Spinal cord (tissue), 10 donors: ENCODE data around the gene CAVIN4. TPM values are rescaled to one million over a fixed set of nuclear protein-coding genes. Genes with fewer than 3 reads are reported as not detected.

Source experiments
- DNase-seq, 6 donors: peaks; one replicate each; pipeline versions ENCODE4 v3.0.0 to v3.0.0-alpha.2; 2013 to 2015; ENCODE audit warnings: low spot score in 6 of 6, low read depth in 4 of 6
- H3K27ac ChIP-seq: one replicate; pipeline ENCODE4 v1.5.1; 2013; ENCODE audit warnings: low read depth, low read length, control low read depth
- H3K27me3 ChIP-seq: one replicate; pipeline ENCODE4 v1.6.1; 2013; ENCODE audit warnings: low read length; ENCODE audit not compliant: control insufficient read depth, insufficient read depth
- H3K36me3 ChIP-seq: one replicate; pipeline ENCODE4 v1.6.1; 2013; ENCODE audit warnings: low read length; ENCODE audit not compliant: control insufficient read depth, insufficient read depth
- H3K4me1 ChIP-seq: one replicate; pipeline ENCODE4 v1.6.1; 2013; ENCODE audit warnings: low read length; ENCODE audit not compliant: control insufficient read depth, insufficient read depth
- H3K4me3 ChIP-seq: one replicate; pipeline ENCODE4 v1.5.1; 2013; ENCODE audit warnings: low read depth, low read length, control low read depth
- H3K9me3 ChIP-seq: one replicate; pipeline ENCODE4 v1.6.1; 2013; ENCODE audit warnings: low read length; ENCODE audit not compliant: control insufficient read depth, insufficient read depth
- WGBS: methylation state at CpG from one replicate; pipeline ENCODE4 v1.1.5; 2013; ENCODE audit warnings: missing lambda C conversion rate; ENCODE audit not compliant: insufficient coverage; 5-methylcytosine and 5-hydroxymethylcytosine counted together
- polyA plus RNA-seq, 2 donors: library from polyadenylated mRNA; unstranded; fragments of 120-200 nt; gene quantifications; one replicate each; pipeline ENCODE4 v1.2.1, GENCODE V29; 2013; ENCODE audit not compliant: insufficient read length in 2 of 2
- total RNA-seq, 2 donors: library from RNA; depleted of rRNA in 1 of 2; stranded (reverse); fragments of 120-200 nt in 1 of 2; fragments of >200 nt in 1 of 2; gene quantifications; one replicate each; pipeline versions ENCODE4 v1.2.3 to v1.2.4, GENCODE V29; 2013 to 2014
- donor health status: healthy.

Gene CAVIN4
- total and polyA plus RNA-seq, 4 donors = 1.8 to 3.3 (median 3.0) TPM

- 100% methylated on average over 1 of the region's 3 CpGs for WGBS
- H3K4me3 ChIP-seq = no peak overlapping the region
- H3K27ac ChIP-seq = no peak overlapping the region
- H3K27me3 ChIP-seq = no peaks in the 10 kb centered on the region
- H3K4me1 ChIP-seq = no peaks in the 10 kb centered on the region
- DNase-seq = no peak
- no peaks in the 10 kb centered on the region for H3K9me3 ChIP-seq
- H3K36me3 ChIP-seq = no peaks in the 10 kb centered on the region
Observed at GRCh38 chr9:100573655-100574260, 4.1 kb upstream of the CAVIN4 start.

DNA sequence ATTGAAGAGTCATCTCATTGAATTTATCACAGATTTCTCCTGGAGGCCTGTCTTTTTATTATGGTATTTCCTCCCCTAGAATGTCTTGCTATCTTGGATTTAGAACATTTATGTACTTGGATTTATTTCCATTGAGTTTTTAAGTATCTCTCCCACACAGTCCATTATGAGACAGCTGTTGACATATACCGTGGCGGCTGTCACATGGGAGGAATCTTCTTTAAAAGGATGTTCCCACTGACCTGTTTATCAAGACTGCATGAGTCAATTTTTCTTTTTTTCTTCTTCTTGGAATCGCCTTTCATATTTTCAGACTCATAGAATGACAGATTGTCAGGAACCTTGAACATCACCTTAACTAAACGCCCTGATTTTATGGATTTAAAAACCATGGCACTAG lies 2.9 kb upstream of the CAVIN4 start:
- Histone ChIP-seq H3K4me3 (no peak overlapping the region), H3K4me1 (no peaks in the 10 kb centered on the region), H3K27ac (no peak overlapping the region), H3K36me3 (no peaks in the 10 kb centered on the region), H3K9me3 (no peaks in the 10 kb centered on the region), H3K27me3 (no peaks in the 10 kb centered on the region)
- WGBS = 93% methylated on average over 2 of the region's 4 CpGs
- DNase-seq = no peak

DNA sequence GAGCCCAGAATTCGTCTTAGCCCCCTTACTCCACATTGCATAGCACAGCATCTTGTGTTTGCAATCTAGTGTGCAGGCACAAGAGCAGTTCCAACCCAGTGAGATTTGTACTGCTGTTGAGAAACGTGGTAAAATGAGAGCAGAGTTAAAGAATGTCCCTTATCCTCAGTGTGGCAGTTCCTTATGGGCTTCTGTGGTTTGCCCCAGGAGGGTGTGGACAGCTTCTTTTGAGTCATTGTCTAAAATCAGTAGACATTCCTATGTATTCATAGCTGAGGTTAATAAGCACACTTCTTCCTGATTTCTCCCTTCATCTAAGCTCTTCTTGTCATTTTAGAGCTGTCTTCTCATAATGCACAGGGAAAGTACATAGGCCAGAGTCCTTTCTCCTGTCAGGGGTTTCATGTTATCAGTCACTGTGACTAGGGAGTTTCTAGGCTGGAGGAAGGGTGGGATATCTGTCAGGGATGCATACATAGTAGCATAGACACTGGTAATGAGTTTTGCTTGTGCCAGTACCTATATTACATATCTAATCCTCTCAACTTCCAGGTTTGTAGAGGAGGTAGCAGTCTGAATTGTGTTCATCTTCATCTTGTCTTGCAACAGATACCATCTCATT lies 2.0 kb upstream of the CAVIN4 start:
- WGBS = 50% methylated on average over 1 of the region's 2 CpGs
- DNase-seq = no peak
- H3K27me3 ChIP-seq = no peaks in the 10 kb centered on the region
- H3K4me1 ChIP-seq = no peaks in the 10 kb centered on the region
- no peaks in the 10 kb centered on the region for H3K9me3 ChIP-seq
- H3K4me3 ChIP-seq = no peak overlapping the region
- no peaks in the 10 kb centered on the region for H3K36me3 ChIP-seq
- no peak overlapping the region for H3K27ac ChIP-seq

- H3K4me3 ChIP-seq = no peak overlapping the region
- H3K4me1 ChIP-seq = no peaks in the 10 kb centered on the region
- H3K27me3 ChIP-seq = no peaks in the 10 kb centered on the region
- no peak overlapping the region for H3K27ac ChIP-seq
- no CpG with 5 or more reads among the region's 1 CpG for WGBS
- no peaks in the 10 kb centered on the region for H3K9me3 ChIP-seq
- DNase-seq = no peak
- H3K36me3 ChIP-seq = peaks cover 2% of the 10 kb centered on the region
Observed at GRCh38 chr9:100578610-100579009, 731 bp downstream of the CAVIN4 start.

- no peak overlapping the region for H3K4me3 ChIP-seq
Observed at GRCh38 chr9:100579665-100580064, 1.8 kb downstream of the CAVIN4 start.

DNA sequence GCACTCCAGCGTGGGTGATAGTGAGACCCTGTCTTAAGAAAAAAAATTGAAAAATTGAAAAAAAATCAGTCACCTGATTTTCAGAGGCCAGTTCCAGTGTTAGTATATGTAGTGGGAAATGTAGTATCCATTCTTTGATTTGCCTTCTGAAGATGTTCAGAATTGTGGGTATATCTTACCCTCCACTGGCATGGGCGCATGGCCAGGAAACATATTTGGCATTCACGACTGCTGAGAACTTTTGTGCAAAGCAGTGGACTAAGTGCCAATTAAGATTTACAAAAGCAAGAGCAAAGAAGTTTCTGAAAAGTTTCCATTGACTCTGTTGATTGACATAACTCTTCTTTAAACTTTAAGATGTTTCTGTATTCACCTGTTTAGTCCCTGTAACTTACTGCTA lies 2.4 kb downstream of the CAVIN4 start:
- Histone ChIP-seq H3K4me3 (no peak overlapping the region), H3K4me1 (no peaks in the 10 kb centered on the region), H3K27ac (no peak overlapping the region), H3K9me3 (no peaks in the 10 kb centered on the region), H3K36me3 (peaks cover 2% of the 10 kb centered on the region), H3K27me3 (no peaks in the 10 kb centered on the region)
- DNase-seq = no peak
- 100% methylated on average over 1 of the region's 3 CpGs for WGBS

More at GRCh38 chr9:100579665-100580064, 1.8 kb downstream of the CAVIN4 start:
- H3K9me3 ChIP-seq = no peaks in the 10 kb centered on the region
- peaks cover 2% of the 10 kb centered on the region for H3K36me3 ChIP-seq
- no peak overlapping the region for H3K27ac ChIP-seq
- no peak for DNase-seq
- WGBS = no CpG with 5 or more reads among the region's 2 CpGs
- H3K27me3 ChIP-seq = no peaks in the 10 kb centered on the region
- no peaks in the 10 kb centered on the region for H3K4me1 ChIP-seq

- Histone ChIP-seq H3K36me3 (peaks cover 4% of the 10 kb centered on the region), H3K4me3 (no peak overlapping the region), H3K27me3 (no peaks in the 10 kb centered on the region), H3K4me1 (no peaks in the 10 kb centered on the region), H3K27ac (no peak overlapping the region), H3K9me3 (no peaks in the 10 kb centered on the region)
- no peak for DNase-seq
- 89% methylated on average over 6 of the region's 7 CpGs for whole genome bisulfite sequencing
Observed at GRCh38 chr9:100581081-100581480, 3.2 kb downstream of the CAVIN4 start.

GRCh38 chr9:100581661-100582060 lies 3.8 kb downstream of the CAVIN4 start:
- no peak for DNase-seq
- WGBS = no CpG with 5 or more reads among the region's 4 CpGs
- no peak overlapping the region for H3K4me3 ChIP-seq

GRCh38 chr9:100583014-100583802 lies 5.3 kb downstream of the CAVIN4 start:
- Histone ChIP-seq H3K9me3 (no peaks in the 10 kb centered on the region), H3K4me1 (no peaks in the 10 kb centered on the region), H3K36me3 (peaks cover 4% of the 10 kb centered on the region), H3K4me3 (no peak overlapping the region), H3K27ac (no peak overlapping the region), H3K27me3 (no peaks in the 10 kb centered on the region)
- DNase-seq = no peak
- WGBS = 98% methylated on average over 4 of the region's 5 CpGs

More at GRCh38 chr9:100581661-100582060, 3.8 kb downstream of the CAVIN4 start:
- H3K27me3 ChIP-seq = no peaks in the 10 kb centered on the region
- no peaks in the 10 kb centered on the region for H3K9me3 ChIP-seq
- no peaks in the 10 kb centered on the region for H3K4me1 ChIP-seq
- no peak overlapping the region for H3K27ac ChIP-seq
- peaks cover 4% of the 10 kb centered on the region for H3K36me3 ChIP-seq
